ENCODE measurements around the gene RASA1. TPM values are rescaled to one million over a fixed set of nuclear protein-coding genes. Genes with fewer than 3 reads are reported as not detected.

Gene RASA1
- total RNA-seq, 1 experiment from 2014 or later, result 29.6 TPM

GRCh38 chr5:87311405-87312279 is 44.0 kb downstream of the RASA1 start:
- H3K79me2 ChIP-seq (ENCODE audit: insufficient read depth, low read length), result no peaks in the 10 kb centered on the region; the same call in 1 of the 2 replicates
- peaks cover 0 to 2% (median 1%) of the 10 kb centered on the region in 3 experiments; a peak in 3 of 7 replicates for H3K36me3 Mint-ChIP-seq (ENCODE audit: insufficient read depth in 1 of 3, low read depth in 3 of 3)

More at GRCh38 chr5:87311405-87312279, 44.0 kb downstream of the RASA1 start:
- Histone ChIP-seq H3K14ac (ENCODE audit: insufficient read depth, low read length) (no peak overlapping the region), H3K4me1 (ENCODE audit: insufficient read depth, low read length) (peaks cover 6% of the 10 kb centered on the region; the same call in 1 of the 2 replicates), H2BK12ac (ENCODE audit: insufficient read length, low read depth, low read length) (no peak overlapping the region), H4K20me1 (ENCODE audit: control insufficient read depth, insufficient read depth, insufficient read length) (no peaks in the 10 kb centered on the region), H3K56ac (ENCODE audit: insufficient read length, low read depth, low read length) (no peak overlapping the region), H2BK120ac (ENCODE audit: low read depth, low read length, poor library complexity, severe bottlenecking) (no peak overlapping the region), H2BK15ac (ENCODE audit: low read depth, low read length) (no peak overlapping the region), H2BK5ac (ENCODE audit: insufficient read length, low read length) (no peak overlapping the region), H3T11ph (ENCODE audit: low read length) (no peak overlapping the region), H3K4me2 (ENCODE audit: insufficient read depth, insufficient read length, low read length) (no peak overlapping the region), H4K91ac (ENCODE audit: insufficient read length, low read depth, low read length) (no peak overlapping the region), H4K8ac (replicated peaks; ENCODE audit: insufficient read length, low read depth, low read length) (no peak overlapping the region), H4K5ac (ENCODE audit: insufficient read length, low read depth, low read length) (no peak overlapping the region), H3K23ac (ENCODE audit: insufficient read length, low read depth, low read length) (no peak overlapping the region), H3K4ac (ENCODE audit: low read depth, low read length) (no peak overlapping the region), H3K18ac (ENCODE audit: insufficient read length, low read depth, low read length) (no peak overlapping the region), H2AK5ac (ENCODE audit: insufficient read length, low read length) (no peak overlapping the region), H3K23me2 (ENCODE audit: insufficient read length, low read depth, low read length, poor library complexity, severe bottlenecking) (no peaks in the 10 kb centered on the region), H3K9ac (ENCODE audit: extremely low read depth, insufficient read length, low read length) (no peak overlapping the region), H2BK20ac (ENCODE audit: low read depth, low read length, poor library complexity, severe bottlenecking) (no peak overlapping the region), H3K9me3 (ENCODE audit: control insufficient read depth, low read depth, low read length) (no peaks in the 10 kb centered on the region), H3K79me1 (ENCODE audit: insufficient read depth, low read depth, low read length, poor library complexity, severe bottlenecking) (peaks cover 5% of the 10 kb centered on the region), H3K27me3 (ENCODE audit: insufficient read depth, low read length) (no peaks in the 10 kb centered on the region), H2AFZ (ENCODE audit: low read length) (no peak overlapping the region), H3K27ac (ENCODE audit: insufficient read length, low read depth, low read length) (no peak overlapping the region)
- H3K9me3 Mint-ChIP-seq, result no peaks in the 10 kb centered on the region
- no peak overlapping the region for H3K4me3 Mint-ChIP-seq
- peak overlapping the region in 1 of 3 experiments; percentile 42; a peak in 1 of 7 replicates for H3K27ac Mint-ChIP-seq
- no CpG with 5 or more reads among the region's 5 CpGs for WGBS (ENCODE audit: extremely low coverage, insufficient read length, low lambda C conversion rate)
- peaks cover 26 to 38% of the 10 kb centered on the region in 2 experiments for H3K4me1 Mint-ChIP-seq
- no peaks in the 10 kb centered on the region for H3K27me3 Mint-ChIP-seq (ENCODE audit: low read depth)
- no peak for DNase-seq
- no peak for TF ChIP-seq CTCF (conservative IDR thresholded peaks at IDR 0.05)

Measured in H9 (cell line).